SK-N-SH treated with all-trans-retinoic acid at 6 μM for 48 hours (cell line): Measurements from ENCODE around the gene RIMS4.

Experiments used
- BACH2 ChIP-seq: fragments of 250-450 bp; sonication (Bioruptor Pico); IDR thresholded peaks from 2 replicates; pipeline ENCODE4 v1.9.0; 2021; ENCODE audit warnings: mild to moderate bottlenecking, borderline replicate concordance
- CREB5 ChIP-seq: fragments of 250-450 bp; sonication (Bioruptor Pico); IDR thresholded peaks from 2 replicates; pipeline ENCODE4 v1.5.1; 2020; ENCODE audit warnings: low read depth, mild to moderate bottlenecking, moderate library complexity
- CSDC2 ChIP-seq: fragments of 250-450 bp; sonication (Bioruptor Pico); IDR thresholded peaks from 2 replicates; pipeline ENCODE4 v1.5.0; 2020; ENCODE audit warnings: mild to moderate bottlenecking, moderate library complexity
- RARB ChIP-seq: fragments of 250-450 bp; sonication (Bioruptor Pico); IDR thresholded peaks from 2 replicates; pipeline ENCODE4 v1.8.0; 2021; ENCODE audit warnings: mild to moderate bottlenecking, moderate library complexity
- ZNF565 ChIP-seq: fragments of 450-650 bp; formaldehyde crosslinking; conservative IDR thresholded peaks from 2 replicates; pipeline ENCODE4 v1.5.0; 2020; ENCODE audit warnings: low read depth, mild to moderate bottlenecking, moderate library complexity

DNA sequence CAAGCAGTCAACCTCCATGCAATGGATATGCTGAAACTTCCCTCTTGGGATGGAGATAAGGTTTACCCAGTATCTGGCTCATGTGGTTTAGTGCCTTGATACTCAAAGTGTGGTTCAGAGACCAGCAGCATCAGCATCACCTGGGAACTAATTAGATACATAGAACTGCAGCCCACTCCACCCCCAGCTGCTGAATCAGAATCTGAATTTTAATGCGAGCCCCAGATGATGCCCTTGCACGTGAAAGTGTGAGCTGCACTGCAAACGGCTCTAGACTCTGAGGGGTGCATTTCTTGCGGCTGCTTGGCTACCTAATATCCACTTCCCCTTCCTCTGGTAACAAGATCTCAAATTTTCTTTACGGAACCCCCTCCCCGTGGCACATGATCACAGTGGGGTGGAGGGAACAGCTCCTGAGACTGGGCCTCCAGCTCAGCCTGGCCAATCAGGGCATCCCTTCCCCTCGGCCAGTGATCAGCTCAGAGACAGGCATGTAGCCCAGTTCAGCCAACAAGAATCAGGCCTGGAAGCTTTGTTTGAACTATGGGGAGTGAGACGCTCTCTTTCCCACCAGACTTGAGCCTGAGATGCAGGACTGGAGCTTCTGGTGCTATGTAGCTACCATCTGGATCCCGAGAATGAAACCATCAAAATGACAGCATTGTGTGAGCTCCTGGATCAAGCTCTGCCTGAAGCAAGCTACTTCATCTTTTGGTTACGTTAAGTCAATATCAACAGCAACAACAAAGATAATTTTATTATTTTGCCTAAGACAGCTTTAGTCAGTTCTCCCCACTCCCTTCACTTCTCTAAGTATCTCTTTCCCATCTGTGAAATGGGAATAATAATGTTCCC lies 51.9 kb downstream of the RIMS4 start:
- TF ChIP-seq BACH2 (CRISPR knock-in tag) = no peak
- TF ChIP-seq CSDC2 = no peak
- no peak for TF ChIP-seq CREB5 (CRISPR knock-in tag)
- no peak for TF ChIP-seq RARB (CRISPR knock-in tag)
- no peak for TF ChIP-seq ZNF565
